Psoas muscle (tissue), 8 donors: ENCODE results near the gene POLE. TPM values are rescaled to one million over a fixed set of nuclear protein-coding genes. Genes with fewer than 3 reads are reported as not detected.

Experiments
- ATAC-seq, 4 donors: fragments of 200-7000 bp; cut with Tn5 transposase; one replicate each; pipeline ENCODE4 v1.9.1; 2020; ENCODE audit warnings: moderate library complexity in 3 of 4, mild to moderate bottlenecking in 2 of 4
- DNase-seq, 2 donors: peaks; one replicate each; pipeline ENCODE4 v3.0.0-alpha.2; 2020
- H3K27ac ChIP-seq: fragments of 200-600 bp; one replicate; pipeline ENCODE4 v1.8.0; 2022
- H3K27me3 ChIP-seq, 3 donors: fragments of 200-600 bp in 1 of 3; one replicate each; pipeline versions ENCODE4 v1.6.1 to v1.8.0; 2013 to 2022; ENCODE audit warnings: low read length in 2 of 3, mild to moderate bottlenecking in 2 of 3, moderate library complexity in 1 of 3; ENCODE audit not compliant: insufficient read depth in 3 of 3
- H3K36me3 ChIP-seq, 2 donors: fragments of 200-600 bp in 1 of 2; one replicate each; pipeline versions ENCODE4 v1.6.1 to v1.8.0; 2013 to 2022; ENCODE audit warnings: low read depth in 1 of 2, mild to moderate bottlenecking in 1 of 2, moderate library complexity in 1 of 2; ENCODE audit not compliant: insufficient read depth in 1 of 2
- H3K4me1 ChIP-seq: fragments of 200-600 bp; one replicate; pipeline ENCODE4 v1.8.0; 2022
- H3K4me3 ChIP-seq: fragments of 200-600 bp; one replicate; pipeline ENCODE4 v1.8.0; 2022; ENCODE audit warnings: mild to moderate bottlenecking
- H3K9me3 ChIP-seq: fragments of 200-600 bp; one replicate; pipeline ENCODE4 v1.8.0; 2022
- CTCF ChIP-seq: fragments of 200-600 bp; IDR thresholded peaks from one replicate; pipeline ENCODE4 v1.8.0; 2022; ENCODE audit warnings: antibody characterized with exemption
- WGBS, 3 donors: extraction: QIAGEN DNeasy Blood & Tissue Kit; methylation state at CpG; one replicate each; pipeline versions ENCODE4 v1.1.6 to v1.1.7; 2013; 5-methylcytosine and 5-hydroxymethylcytosine counted together
- intact Hi-C, 2 donors: fragments of 100-400 bp; cut with DNase I; formaldehyde crosslinking; loops; one replicate each; pipeline versions ENCODE4 v1.11.0 to v1.14.2; 2022
- polyA plus RNA-seq, 3 donors: library from polyadenylated mRNA; stranded (reverse); fragments of 200-250 nt; gene quantifications; one replicate each; pipeline ENCODE4 v1.2.3, GENCODE V29; 2013
- total RNA-seq, 4 donors: library from RNA; stranded (reverse); fragmentation: NEBNext Ultra II Directional in 2 of 4; extraction: Animal tissue kit (Norgen Biotek cat#: 25700) in 2 of 4; gene quantifications; one replicate each; pipeline versions ENCODE4 v1.2.1 to v1.2.4, GENCODE V29; 2021 to 2023
- donor health status: healthy with polysubstance abuse.
- donor health status: DM: no; HTN: no; CAD: no; lungs with moderate emphysema.
- donor health status: Bipolar disorder and iron deficiency.
- donor health status: healthy.
- donor health status: DM: yes; HTN: yes; CAD: no.
- donor health status: DM: no; HTN: no; CAD: no.
- donor health status: DM: no; HTN: no; CAD: no.
- donor health status: DM: yes; HTN: yes; CAD: no.

Gene POLE
- total and polyA plus RNA-seq, 7 donors: 4.2 to 15.1 (median 6.7) TPM

- peaks cover 0 to 81% (median 25%) of the 10 kb centered on the region in 3 donors for H3K27me3 ChIP-seq
- DNase-seq (peak in 1 of 2 donors; percentile 71), ATAC-seq (peak; percentile 8 to 58 (median 34))
- H3K4me1 ChIP-seq: no peaks in the 10 kb centered on the region
- TF ChIP-seq CTCF: no peak
- H3K4me3 ChIP-seq: peak overlapping the region; percentile 56
- WGBS, 3 donors: 12 to 13% (median 13%) methylated on average over 22 to 26 of the region's 26 CpGs
- no peaks in the 10 kb centered on the region for H3K9me3 ChIP-seq
- intact Hi-C loops: no loop called here
- H3K27ac ChIP-seq: peak overlapping the region; percentile 60
- H3K36me3 ChIP-seq: no peaks in the 10 kb centered on the region
Observed at GRCh38 chr12:132604151-132604618, 83.0 kb downstream of the POLE start.

- no peaks in the 10 kb centered on the region for H3K9me3 ChIP-seq
- intact Hi-C loops: no loop called here
- TF ChIP-seq CTCF: no peak
- H3K36me3 ChIP-seq: no peaks in the 10 kb centered on the region
- peak in 2 of 4 donors; percentile 8 to 29 for ATAC-seq
- 47 to 53% (median 48%) methylated on average over 57 to 67 of the region's 67 CpGs for WGBS, 3 donors
- peak overlapping the region; percentile 56 for H3K4me3 ChIP-seq
- peak in 1 of 2 donors; percentile 51 for DNase-seq
- H3K27ac ChIP-seq: peak overlapping the region; percentile 60
- H3K4me1 ChIP-seq: no peaks in the 10 kb centered on the region
- peaks cover 0 to 79% (median 23%) of the 10 kb centered on the region in 3 donors for H3K27me3 ChIP-seq
Observed at GRCh38 chr12:132603240-132604150, 83.6 kb downstream of the POLE start.

- DNase-seq (peak in 1 of 2 donors; percentile 57), ATAC-seq (peak in 1 of 4 donors; percentile 12)
- H3K27ac ChIP-seq: peak overlapping the region; percentile 60
- H3K4me1 ChIP-seq: no peaks in the 10 kb centered on the region
- H3K4me3 ChIP-seq: peak overlapping the region; percentile 56
- no peaks in the 10 kb centered on the region for H3K36me3 ChIP-seq
- WGBS, 3 donors: 39 to 41% (median 40%) methylated on average over 21 to 29 of the region's 29 CpGs
- H3K9me3 ChIP-seq: no peaks in the 10 kb centered on the region
- TF ChIP-seq CTCF: no peak
- intact Hi-C loops: no loop called here
- H3K27me3 ChIP-seq: peaks cover 0 to 74% (median 20%) of the 10 kb centered on the region in 3 donors
Observed at GRCh38 chr12:132602572-132603239, 84.4 kb downstream of the POLE start.

- 77 to 83% (median 79%) methylated on average over 28 to 31 of the region's 31 CpGs for WGBS, 3 donors
- Histone ChIP-seq H3K4me3 (peak overlapping the region; percentile 59), H3K4me1 (no peaks in the 10 kb centered on the region), H3K36me3 (no peaks in the 10 kb centered on the region), H3K9me3 (no peaks in the 10 kb centered on the region), H3K27ac (no peak overlapping the region), H3K27me3 (peaks cover 0 to 76% (median 20%) of the 10 kb centered on the region in 3 donors)
- no peak for ATAC-seq
- intact Hi-C loops: no loop called here
- DNase-seq: peak in 1 of 2 donors; percentile 14
- TF ChIP-seq CTCF: no peak
Observed at GRCh38 chr12:132601171-132601883, 85.8 kb downstream of the POLE start.
